ENCODE measurements around the gene CDC42EP5.
"Not testable (repeated sequence)": the region's sequence is repeated elsewhere in the genome, so short reads cannot be mapped to it uniquely, and the experiment has no call there.

The CDC42EP5 gene

GRCh38 chr19:54446349-54446748 lies 26.7 kb downstream of the CDC42EP5 start:
- DNase-seq: not testable (repeated sequence)

- no peak for DNase-seq
Measured at GRCh38 chr19:54444737-54445136, 28.4 kb downstream of the CDC42EP5 start.

GRCh38 chr19:54440641-54441040 lies 32.5 kb downstream of the CDC42EP5 start:
- DNase-seq: no peak

- peak; percentile 38 for DNase-seq
Measured at GRCh38 chr19:54439174-54439851, 33.8 kb downstream of the CDC42EP5 start.

- no peak for DNase-seq
Measured at GRCh38 chr19:54436628-54437252, 36.4 kb downstream of the CDC42EP5 start.

GRCh38 chr19:54436031-54436523 lies 37.0 kb downstream of the CDC42EP5 start:
- no peak for DNase-seq

- DNase-seq: no peak
Measured at GRCh38 chr19:54435551-54436016, 37.5 kb downstream of the CDC42EP5 start.

GRCh38 chr19:54434873-54435214 lies 38.3 kb downstream of the CDC42EP5 start:
- no peak for DNase-seq

- no peak for DNase-seq
Measured at GRCh38 chr19:54434112-54434872, 38.8 kb downstream of the CDC42EP5 start.

- DNase-seq: no peak
Measured at GRCh38 chr19:54433697-54434096, 39.4 kb downstream of the CDC42EP5 start.

- DNase-seq: no peak
Measured at GRCh38 chr19:54432144-54432738, 40.9 kb downstream of the CDC42EP5 start.

GRCh38 chr19:54431255-54431838 lies 41.7 kb downstream of the CDC42EP5 start:
- DNase-seq: no peak

GRCh38 chr19:54430306-54431254 lies 42.5 kb downstream of the CDC42EP5 start:
- peak; percentile 30 for DNase-seq

GRCh38 chr19:54429545-54430227 lies 43.4 kb downstream of the CDC42EP5 start:
- no peak for DNase-seq

- no peak for DNase-seq
Measured at GRCh38 chr19:54429176-54429495, 44.0 kb downstream of the CDC42EP5 start.

- no peak for DNase-seq
Measured at GRCh38 chr19:54428323-54429175, 44.5 kb downstream of the CDC42EP5 start.

- DNase-seq: no peak
Measured at GRCh38 chr19:54427586-54427985, 45.5 kb downstream of the CDC42EP5 start.

- no peak for DNase-seq
Measured at GRCh38 chr19:54426291-54426931, 46.7 kb downstream of the CDC42EP5 start.

GRCh38 chr19:54425382-54425723 lies 47.7 kb downstream of the CDC42EP5 start:
- DNase-seq: no peak

Data from activated CD4-positive, alpha-beta T cell treated with anti-CD3 and anti-CD28 coated beads, Interleukin-10, Interleukin-2, amounts not matched to agents 100 ng/mL and 50 ng/mL, durations not matched to agents 16 hours and 8 hours (primary cell).